Measurements from ENCODE around the gene MBTD1. TPM values are rescaled to one million over a fixed set of nuclear protein-coding genes. Genes with fewer than 3 reads are reported as not detected.

Gene MBTD1
- total RNA-seq = 15.3 and 24.2 TPM in 2 replicates
- polyA plus RNA-seq = 3.2 and 4.5 TPM in 2 replicates

- H3K36me3 ChIP-seq (replicated peaks; ENCODE audit: insufficient read depth, low read depth) = no peaks in the 10 kb centered on the region
- peak within 1 kb of the TSS; percentile 92 for H2AFZ ChIP-seq
- H3K9me3 ChIP-seq (ENCODE audit: low read depth) = no peaks in the 10 kb centered on the region
- under 1% methylated on average over 35 of the region's 42 CpGs for WGBS (ENCODE audit: low lambda C conversion rate, missing lambda C conversion rate)
- DNase-seq (ENCODE audit: low spot score) = peak; percentile 97
- H3K9me2 ChIP-seq (replicated peaks; ENCODE audit: insufficient read depth) = no peaks in the 10 kb centered on the region
- H3K4me3 ChIP-seq = peak within 1 kb of the TSS; percentile 73
- H3K27ac ChIP-seq = peak within 1 kb of the TSS; percentile 98
- H3K27me3 ChIP-seq = no peaks in the 10 kb centered on the region
- TF ChIP-seq EZH2 (IDR thresholded peaks at IDR 0.05; ENCODE audit: borderline replicate concordance) = no peak
- TF ChIP-seq EZH2phosphoT487 (IDR thresholded peaks at IDR 0.05; ENCODE audit: low read depth, severe bottlenecking, unreplicated experiment) = no peak
- no peak for TF ChIP-seq CTCF (IDR thresholded peaks at IDR 0.05; ENCODE audit: poor library complexity)
- H3K4me1 ChIP-seq (ENCODE audit: insufficient read depth) = peaks cover 29% of the 10 kb centered on the region
- H3K4me2 ChIP-seq = peak within 1 kb of the TSS; percentile 93
- peaks cover 86% of the 10 kb centered on the region for H3K79me2 ChIP-seq
- peaks cover 55% of the 10 kb centered on the region for H4K20me1 ChIP-seq (ENCODE audit: insufficient read depth, poor library complexity, severe bottlenecking)
Measured at GRCh38 chr17:51259564-51260236, at the start of gene MBTD1. MBTD1 (minus strand) TSS chr17:51260049; CDS start chr17:51225161, 34,888 bp downstream.

GRCh38 chr17:51305182-51305581 is 45.3 kb upstream of the MBTD1 start:
- no peaks in the 10 kb centered on the region for H3K9me2 ChIP-seq (replicated peaks; ENCODE audit: insufficient read depth)
- H2AFZ ChIP-seq = no peak overlapping the region
- WGBS (ENCODE audit: low lambda C conversion rate, missing lambda C conversion rate) = 96% methylated on average over 9 of the region's 9 CpGs
- peaks cover 3% of the 10 kb centered on the region for H3K4me1 ChIP-seq (ENCODE audit: insufficient read depth)
- TF ChIP-seq EZH2phosphoT487 (IDR thresholded peaks at IDR 0.05; ENCODE audit: low read depth, severe bottlenecking, unreplicated experiment) (no peak), CTCF (IDR thresholded peaks at IDR 0.05; ENCODE audit: poor library complexity) (no peak), EZH2 (IDR thresholded peaks at IDR 0.05; ENCODE audit: borderline replicate concordance) (no peak)
- DNase-seq (ENCODE audit: low spot score) = no peak
- no peaks in the 10 kb centered on the region for H3K27me3 ChIP-seq
- no peaks in the 10 kb centered on the region for H4K20me1 ChIP-seq (ENCODE audit: insufficient read depth, poor library complexity, severe bottlenecking)
- H3K36me3 ChIP-seq (replicated peaks; ENCODE audit: insufficient read depth, low read depth) = no peaks in the 10 kb centered on the region
- H3K79me2 ChIP-seq = no peaks in the 10 kb centered on the region
- no peaks in the 10 kb centered on the region for H3K9me3 ChIP-seq (ENCODE audit: low read depth)
- no peak overlapping the region for H3K27ac ChIP-seq
- no peak overlapping the region for H3K4me3 ChIP-seq
- no peak overlapping the region for H3K4me2 ChIP-seq

DNA sequence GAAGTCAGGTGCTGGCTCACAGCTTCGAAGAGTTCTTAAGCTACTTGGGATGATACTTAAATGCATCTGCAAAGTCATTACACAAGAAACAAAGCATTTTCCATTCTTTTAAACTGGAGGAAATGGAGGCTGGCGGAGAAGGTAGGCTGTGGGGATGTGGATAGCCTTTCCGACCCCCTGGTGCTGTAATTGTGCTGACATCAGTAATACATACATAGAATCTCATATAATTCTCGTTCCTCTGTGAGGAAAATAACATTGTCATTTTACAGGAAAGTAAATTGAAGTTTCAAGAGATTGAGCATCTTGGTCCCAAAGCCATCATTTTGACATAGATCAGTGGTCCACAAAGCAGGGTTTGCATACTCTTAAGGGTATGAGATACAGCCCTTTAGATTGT is 40.0 kb upstream of the MBTD1 start:
- H2AFZ ChIP-seq = no peak overlapping the region
- H3K4me3 ChIP-seq = no peak overlapping the region
- peaks cover 10% of the 10 kb centered on the region for H3K4me1 ChIP-seq (ENCODE audit: insufficient read depth)
- no peak overlapping the region for H3K27ac ChIP-seq
- no peaks in the 10 kb centered on the region for H3K79me2 ChIP-seq
- H3K9me3 ChIP-seq (ENCODE audit: low read depth) = no peaks in the 10 kb centered on the region
- no peaks in the 10 kb centered on the region for H4K20me1 ChIP-seq (ENCODE audit: insufficient read depth, poor library complexity, severe bottlenecking)
- 98% methylated on average over 4 of the region's 4 CpGs for WGBS (ENCODE audit: low lambda C conversion rate, missing lambda C conversion rate)
- DNase-seq (ENCODE audit: low spot score) = no peak
- no peaks in the 10 kb centered on the region for H3K9me2 ChIP-seq (replicated peaks; ENCODE audit: insufficient read depth)
- H3K27me3 ChIP-seq = no peaks in the 10 kb centered on the region
- no peaks in the 10 kb centered on the region for H3K36me3 ChIP-seq (replicated peaks; ENCODE audit: insufficient read depth, low read depth)
- H3K4me2 ChIP-seq = no peak overlapping the region
- TF ChIP-seq EZH2 (IDR thresholded peaks at IDR 0.05; ENCODE audit: borderline replicate concordance) (no peak), EZH2phosphoT487 (IDR thresholded peaks at IDR 0.05; ENCODE audit: low read depth, severe bottlenecking, unreplicated experiment) (no peak), CTCF (IDR thresholded peaks at IDR 0.05; ENCODE audit: poor library complexity) (no peak)

Data from hepatocyte (in vitro differentiated cells).